ENCODE results near the gene E2F4.

E2F4 gene

GRCh38 chr16:67184995-67185650 is 6.8 kb upstream of the E2F4 start:
- peak overlapping the region in 1 of 2 donors; percentile 54 for H3K4me3 ChIP-seq (ENCODE audit: low read length in 2 of 2)
- peaks cover 12 to 17% of the 10 kb centered on the region in 2 donors for H3K4me1 ChIP-seq (ENCODE audit: control insufficient read depth in 2 of 2, insufficient read depth in 1 of 2, low read depth in 1 of 2, low read length in 2 of 2)
- no peak overlapping the region for H4K8ac ChIP-seq (ENCODE audit: low read depth, low read length)
- peak; percentile 81 for DNase-seq (ENCODE audit: low spot score)
- no peak overlapping the region for H4K91ac ChIP-seq (ENCODE audit: low read depth, low read length, poor library complexity)
- no peak overlapping the region for H2AFZ ChIP-seq (ENCODE audit: low read length)
- H2BK15ac ChIP-seq (ENCODE audit: low read length), result no peak overlapping the region
- H3K9ac ChIP-seq (ENCODE audit: low read depth, low read length, poor library complexity), result no peak overlapping the region
- H2BK120ac ChIP-seq (ENCODE audit: low read depth, low read length), result no peak overlapping the region
- peak overlapping the region; percentile 52 for H2AK5ac ChIP-seq (ENCODE audit: low read depth, low read length)
- peaks cover 0 to 5% of the 10 kb centered on the region in 2 donors for H3K36me3 ChIP-seq (replicated peaks in 1 of 2; ENCODE audit: control insufficient read depth in 2 of 2, insufficient read depth in 2 of 2, low read length in 2 of 2)
- peak overlapping the region; percentile 38 for H3K14ac ChIP-seq (ENCODE audit: low read length)
- no peak overlapping the region for H3K4ac ChIP-seq (ENCODE audit: low read length)
- H3K18ac ChIP-seq (ENCODE audit: low read length), result peak overlapping the region; percentile 57
- H3K79me1 ChIP-seq (ENCODE audit: low read depth, low read length), result peaks cover 7% of the 10 kb centered on the region
- no peaks in the 10 kb centered on the region for H3K9me3 ChIP-seq (replicated peaks in 1 of 2; ENCODE audit: control insufficient read depth in 2 of 2, insufficient read depth in 1 of 2, low read depth in 1 of 2, low read length in 2 of 2)
- H3K23ac ChIP-seq (ENCODE audit: low read depth, low read length, poor library complexity), result peak overlapping the region; percentile 98
- peak overlapping the region; percentile 82 for H2BK5ac ChIP-seq (ENCODE audit: low read length)
- WGBS, 2 donors (ENCODE audit: extremely low coverage in 2 of 2, insufficient read length in 2 of 2, insufficient replicate concordance in 1 of 2), result no CpG with 5 or more reads among the region's 43 CpGs
- peaks cover 5 to 30% (median 8%) of the 10 kb centered on the region in 3 experiments for H3K27me3 ChIP-seq (ENCODE audit: control insufficient read depth in 3 of 3, insufficient read depth in 3 of 3, low read depth in 1 of 3, low read length in 3 of 3)
- peak overlapping the region; percentile 11 for H3K4me2 ChIP-seq (ENCODE audit: insufficient read depth, low read length, poor library complexity, severe bottlenecking)
- no peak overlapping the region for H3K27ac ChIP-seq (replicated peaks; ENCODE audit: low read length)
- no peak overlapping the region for H2BK12ac ChIP-seq (ENCODE audit: low read length)

GRCh38 chr16:67185651-67186134 is 6.3 kb upstream of the E2F4 start:
- no peak overlapping the region for H3K4ac ChIP-seq (ENCODE audit: low read length)
- no peak overlapping the region for H4K8ac ChIP-seq (ENCODE audit: low read depth, low read length)
- H3K18ac ChIP-seq (ENCODE audit: low read length), result no peak overlapping the region
- no peak overlapping the region for H3K4me2 ChIP-seq (ENCODE audit: insufficient read depth, low read length, poor library complexity, severe bottlenecking)
- H3K4me1 ChIP-seq (ENCODE audit: control insufficient read depth in 2 of 2, insufficient read depth in 1 of 2, low read depth in 1 of 2, low read length in 2 of 2), result peaks cover 16 to 17% of the 10 kb centered on the region in 2 donors
- no peak overlapping the region for H2AK5ac ChIP-seq (ENCODE audit: low read depth, low read length)
- no peak overlapping the region for H3K23ac ChIP-seq (ENCODE audit: low read depth, low read length, poor library complexity)
- no peak overlapping the region for H3K4me3 ChIP-seq (ENCODE audit: low read length in 2 of 2)
- no peak overlapping the region for H3K27ac ChIP-seq (replicated peaks; ENCODE audit: low read length)
- no peaks in the 10 kb centered on the region for H3K9me3 ChIP-seq (replicated peaks in 1 of 2; ENCODE audit: control insufficient read depth in 2 of 2, insufficient read depth in 1 of 2, low read depth in 1 of 2, low read length in 2 of 2)
- H3K14ac ChIP-seq (ENCODE audit: low read length), result no peak overlapping the region
- H3K36me3 ChIP-seq (replicated peaks in 1 of 2; ENCODE audit: control insufficient read depth in 2 of 2, insufficient read depth in 2 of 2, low read length in 2 of 2), result peaks cover 0 to 3% of the 10 kb centered on the region in 2 donors
- no peak overlapping the region for H3K9ac ChIP-seq (ENCODE audit: low read depth, low read length, poor library complexity)
- no CpG with 5 or more reads among the region's 12 CpGs for WGBS, 2 donors (ENCODE audit: extremely low coverage in 2 of 2, insufficient read length in 2 of 2, insufficient replicate concordance in 1 of 2)
- no peak overlapping the region for H2BK15ac ChIP-seq (ENCODE audit: low read length)
- no peak for DNase-seq (ENCODE audit: low spot score)
- no peak overlapping the region for H2BK12ac ChIP-seq (ENCODE audit: low read length)
- peaks cover 7% of the 10 kb centered on the region for H3K79me1 ChIP-seq (ENCODE audit: low read depth, low read length)
- no peak overlapping the region for H2BK120ac ChIP-seq (ENCODE audit: low read depth, low read length)
- no peak overlapping the region for H2AFZ ChIP-seq (ENCODE audit: low read length)
- peaks cover 5 to 30% (median 8%) of the 10 kb centered on the region in 3 experiments for H3K27me3 ChIP-seq (ENCODE audit: control insufficient read depth in 3 of 3, insufficient read depth in 3 of 3, low read depth in 1 of 3, low read length in 3 of 3)
- no peak overlapping the region for H4K91ac ChIP-seq (ENCODE audit: low read depth, low read length, poor library complexity)
- no peak overlapping the region for H2BK5ac ChIP-seq (ENCODE audit: low read length)

GRCh38 chr16:67186550-67186950 is 5.4 kb upstream of the E2F4 start:
- H3K4ac ChIP-seq (ENCODE audit: low read length), result no peak overlapping the region
- peaks cover 17% of the 10 kb centered on the region in 2 donors for H3K4me1 ChIP-seq (ENCODE audit: control insufficient read depth in 2 of 2, insufficient read depth in 1 of 2, low read depth in 1 of 2, low read length in 2 of 2)
- WGBS, 2 donors (ENCODE audit: extremely low coverage in 2 of 2, insufficient read length in 2 of 2, insufficient replicate concordance in 1 of 2), result no CpG with 5 or more reads among the region's 5 CpGs
- no peaks in the 10 kb centered on the region for H3K9me3 ChIP-seq (replicated peaks in 1 of 2; ENCODE audit: control insufficient read depth in 2 of 2, insufficient read depth in 1 of 2, low read depth in 1 of 2, low read length in 2 of 2)
- no peak for DNase-seq (ENCODE audit: low spot score)
- H4K91ac ChIP-seq (ENCODE audit: low read depth, low read length, poor library complexity), result no peak overlapping the region
- no peak overlapping the region for H2BK120ac ChIP-seq (ENCODE audit: low read depth, low read length)
- peaks cover 5 to 30% (median 8%) of the 10 kb centered on the region in 3 experiments for H3K27me3 ChIP-seq (ENCODE audit: control insufficient read depth in 3 of 3, insufficient read depth in 3 of 3, low read depth in 1 of 3, low read length in 3 of 3)
- peak overlapping the region; percentile 15 for H3K4me2 ChIP-seq (ENCODE audit: insufficient read depth, low read length, poor library complexity, severe bottlenecking)
- peak overlapping the region in 1 of 2 donors; percentile 8 for H3K4me3 ChIP-seq (ENCODE audit: low read length in 2 of 2)
- H4K8ac ChIP-seq (ENCODE audit: low read depth, low read length), result peak overlapping the region; percentile 57
- no peak overlapping the region for H3K18ac ChIP-seq (ENCODE audit: low read length)
- no peak overlapping the region for H3K14ac ChIP-seq (ENCODE audit: low read length)
- H2BK12ac ChIP-seq (ENCODE audit: low read length), result peak overlapping the region; percentile 46
- peak overlapping the region; percentile 58 for H2AK5ac ChIP-seq (ENCODE audit: low read depth, low read length)
- no peak overlapping the region for H3K27ac ChIP-seq (replicated peaks; ENCODE audit: low read length)
- H3K23ac ChIP-seq (ENCODE audit: low read depth, low read length, poor library complexity), result peak overlapping the region; percentile 86
- H3K79me1 ChIP-seq (ENCODE audit: low read depth, low read length), result peaks cover 7% of the 10 kb centered on the region
- no peak overlapping the region for H2BK15ac ChIP-seq (ENCODE audit: low read length)
- no peak overlapping the region for H2AFZ ChIP-seq (ENCODE audit: low read length)
- no peak overlapping the region for H2BK5ac ChIP-seq (ENCODE audit: low read length)
- H3K36me3 ChIP-seq (replicated peaks in 1 of 2; ENCODE audit: control insufficient read depth in 2 of 2, insufficient read depth in 2 of 2, low read length in 2 of 2), result no peaks in the 10 kb centered on the region
- H3K9ac ChIP-seq (ENCODE audit: low read depth, low read length, poor library complexity), result peak overlapping the region; percentile 75

GRCh38 chr16:67187175-67187890 is 4.6 kb upstream of the E2F4 start:
- H2AFZ ChIP-seq (ENCODE audit: low read length), result no peak overlapping the region
- peak overlapping the region; percentile 6 for H3K14ac ChIP-seq (ENCODE audit: low read length)
- H3K36me3 ChIP-seq (replicated peaks in 1 of 2; ENCODE audit: control insufficient read depth in 2 of 2, insufficient read depth in 2 of 2, low read length in 2 of 2), result no peaks in the 10 kb centered on the region
- H2BK120ac ChIP-seq (ENCODE audit: low read depth, low read length), result no peak overlapping the region
- peak overlapping the region; percentile 67 for H3K9ac ChIP-seq (ENCODE audit: low read depth, low read length, poor library complexity)
- peak overlapping the region; percentile 28 for H3K4ac ChIP-seq (ENCODE audit: low read length)
- DNase-seq (ENCODE audit: low spot score), result no peak
- peaks cover 5 to 30% (median 8%) of the 10 kb centered on the region in 3 experiments for H3K27me3 ChIP-seq (ENCODE audit: control insufficient read depth in 3 of 3, insufficient read depth in 3 of 3, low read depth in 1 of 3, low read length in 3 of 3)
- no peak overlapping the region for H3K4me3 ChIP-seq (ENCODE audit: low read length in 2 of 2)
- peaks cover 7% of the 10 kb centered on the region for H3K79me1 ChIP-seq (ENCODE audit: low read depth, low read length)
- peak overlapping the region; percentile 63 for H3K23ac ChIP-seq (ENCODE audit: low read depth, low read length, poor library complexity)
- peak overlapping the region; percentile 77 for H2AK5ac ChIP-seq (ENCODE audit: low read depth, low read length)
- no peak overlapping the region for H2BK5ac ChIP-seq (ENCODE audit: low read length)
- peak overlapping the region; percentile 78 for H4K8ac ChIP-seq (ENCODE audit: low read depth, low read length)
- peak overlapping the region; percentile 48 for H2BK12ac ChIP-seq (ENCODE audit: low read length)
- WGBS, 2 donors (ENCODE audit: extremely low coverage in 2 of 2, insufficient read length in 2 of 2, insufficient replicate concordance in 1 of 2), result no CpG with 5 or more reads among the region's 26 CpGs
- H2BK15ac ChIP-seq (ENCODE audit: low read length), result peak overlapping the region; percentile 79
- no peak overlapping the region for H3K4me2 ChIP-seq (ENCODE audit: insufficient read depth, low read length, poor library complexity, severe bottlenecking)
- no peaks in the 10 kb centered on the region for H3K9me3 ChIP-seq (replicated peaks in 1 of 2; ENCODE audit: control insufficient read depth in 2 of 2, insufficient read depth in 1 of 2, low read depth in 1 of 2, low read length in 2 of 2)
- peaks cover 17 to 18% of the 10 kb centered on the region in 2 donors for H3K4me1 ChIP-seq (ENCODE audit: control insufficient read depth in 2 of 2, insufficient read depth in 1 of 2, low read depth in 1 of 2, low read length in 2 of 2)
- H3K18ac ChIP-seq (ENCODE audit: low read length), result peak overlapping the region; percentile 69
- H4K91ac ChIP-seq (ENCODE audit: low read depth, low read length, poor library complexity), result no peak overlapping the region
- H3K27ac ChIP-seq (replicated peaks; ENCODE audit: low read length), result no peak overlapping the region

All from neuronal stem cell (in vitro differentiated cells).